Tibial nerve (tissue), 4 donors: Measurements from ENCODE around the gene HIVEP2. TPM values are rescaled to one million over a fixed set of nuclear protein-coding genes. Genes with fewer than 3 reads are reported as not detected.

Source experiments
- DNase-seq, 2 donors: peaks; one replicate each; pipeline ENCODE4 v3.0.0-alpha.2; 2019; ENCODE audit warnings: low spot score in 2 of 2
- H3K27ac ChIP-seq, 4 donors: fragments of 200-600 bp; sonication (generic) in 3 of 4; one replicate each; pipeline ENCODE4 v1.5.1; 2017 to 2019; ENCODE audit warnings: mild to moderate bottlenecking in 1 of 4
- H3K27me3 ChIP-seq, 2 donors: fragments of 200-600 bp; sonication (generic) in 1 of 2; one replicate each; pipeline versions ENCODE4 v1.5.1 to v1.6.0; 2017 to 2019
- H3K36me3 ChIP-seq, 3 donors: fragments of 200-600 bp; sonication (generic); one replicate each; pipeline ENCODE4 v1.5.1; 2018 to 2019
- H3K4me1 ChIP-seq, 4 donors: fragments of 200-600 bp; sonication (generic) in 3 of 4; one replicate each; pipeline ENCODE4 v1.5.1; 2017 to 2019
- H3K4me3 ChIP-seq, 4 donors: fragments of 200-600 bp; sonication (generic) in 3 of 4; one replicate each; pipeline ENCODE4 v1.5.1; 2017 to 2019; ENCODE audit warnings: mild to moderate bottlenecking in 1 of 4, moderate library complexity in 1 of 4
- H3K9me3 ChIP-seq, 4 donors: fragments of 200-600 bp; sonication (generic) in 3 of 4; one replicate each; pipeline ENCODE4 v1.5.1; 2017 to 2019
- EP300 ChIP-seq, 2 donors: sonication (generic); formaldehyde crosslinking; IDR thresholded peaks; one replicate each; pipeline ENCODE4 v1.6.1; 2017; ENCODE audit warnings: antibody characterized with exemption in 2 of 2, mild to moderate bottlenecking in 1 of 2
- POLR2A ChIP-seq, 2 donors: fragments of 450-650 bp; IDR thresholded peaks; one replicate each; pipeline ENCODE4 v1.6.1; 2017; ENCODE audit warnings: antibody characterized with exemption in 2 of 2, mild to moderate bottlenecking in 2 of 2, moderate library complexity in 2 of 2
- WGBS, 2 donors: methylation state at CpG; one replicate each; pipeline ENCODE4 v1.1.5; 2018; 5-methylcytosine and 5-hydroxymethylcytosine counted together
- total RNA-seq, 4 donors: library from RNA; depleted of rRNA; stranded (reverse); fragments of >200 nt; gene quantifications; one replicate each; pipeline ENCODE4 v1.1.0, GENCODE V29; 2016
- TF ChIP-seq, protein P1 (sequence below), 5 experiments: fragments of 200-600 bp in 3 of 5; fragments of 450-650 bp in 2 of 5; sonication (generic) in 3 of 5; IDR thresholded peaks; one replicate each; pipeline ENCODE4 v1.5.1; 2016 to 2019; ENCODE audit warnings: antibody characterized with exemption in 5 of 5, mild to moderate bottlenecking in 3 of 5, moderate library complexity in 2 of 5

Gene HIVEP2
- total RNA-seq, 4 donors from 2014 or later = 15.9 to 24.0 (median 19.9) TPM

DNA sequence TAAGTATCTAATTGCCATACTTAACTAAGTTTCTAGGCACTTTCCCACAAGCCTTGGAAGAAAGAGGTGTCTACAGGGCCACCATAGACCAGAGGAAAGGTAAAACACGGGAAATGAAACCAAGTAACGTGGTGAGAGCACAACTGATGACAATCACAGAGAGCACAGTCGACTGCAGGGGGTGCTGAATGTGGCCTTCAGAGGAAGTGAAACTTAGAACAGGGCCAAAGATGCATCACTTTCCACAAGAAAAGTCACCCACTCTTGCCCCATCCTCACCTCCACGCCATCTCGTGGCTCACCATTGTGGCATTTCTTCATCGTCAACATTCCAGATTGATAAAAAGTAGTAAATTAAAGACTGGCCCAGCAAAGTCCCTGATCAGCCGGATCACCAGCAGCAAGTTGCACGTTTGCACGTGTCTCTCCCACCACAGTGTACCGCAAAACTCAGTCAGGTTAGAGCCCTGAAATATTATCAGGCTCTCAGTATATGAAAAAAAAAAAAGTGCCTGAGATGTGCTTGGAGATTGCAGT, 31.4 kb downstream of the HIVEP2 start:
- Histone ChIP-seq H3K9me3 (no peaks in the 10 kb centered on the region), H3K27me3 (no peaks in the 10 kb centered on the region), H3K4me3 (no peak overlapping the region), H3K36me3 (no peaks in the 10 kb centered on the region), H3K4me1 (peaks cover 0 to 9% (median 0%) of the 10 kb centered on the region in 4 donors), H3K27ac (peak overlapping the region in 1 of 4 donors; percentile 58)
- no peak for TF ChIP-seq POLR2A (IDR thresholded peaks at IDR 0.05)
- 90 to 92% methylated on average over 10 of the region's 10 CpGs for WGBS, 2 donors
- peak in 1 of 2 donors; percentile 12 for DNase-seq

DNA sequence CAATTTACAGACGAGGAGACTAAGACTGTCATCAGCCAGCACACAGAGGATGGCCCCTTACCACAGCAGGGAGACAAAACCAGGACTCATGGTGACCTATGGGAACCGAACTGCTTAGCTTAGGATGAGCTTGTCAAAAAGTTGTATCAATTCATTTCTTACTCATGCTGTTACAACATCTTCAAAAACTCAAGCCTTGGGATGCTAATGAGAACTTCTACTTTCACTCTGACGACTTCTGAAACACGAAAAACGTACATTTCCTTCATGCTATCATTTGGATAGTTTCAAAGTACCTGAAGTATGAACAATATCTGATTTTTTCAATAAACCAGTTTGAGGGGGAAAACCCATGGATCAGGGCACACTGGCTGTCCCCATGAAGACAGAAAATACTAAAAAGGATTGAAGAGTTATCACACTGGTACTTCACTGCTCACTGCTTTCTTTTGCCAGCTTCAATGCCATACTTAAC, 31.9 kb downstream of the HIVEP2 start:
- WGBS, 2 donors = 76 to 89% methylated on average over 5 of the region's 5 CpGs
- no peaks in the 10 kb centered on the region for H3K36me3 ChIP-seq
- no peaks in the 10 kb centered on the region for H3K27me3 ChIP-seq
- H3K27ac ChIP-seq = peak overlapping the region in 1 of 4 donors; percentile 58
- H3K9me3 ChIP-seq = no peaks in the 10 kb centered on the region
- TF ChIP-seq EP300 (IDR thresholded peaks at IDR 0.05) = no peak
- no peak for TF ChIP-seq POLR2A (IDR thresholded peaks at IDR 0.05)
- TF ChIP-seq, protein P1, sequence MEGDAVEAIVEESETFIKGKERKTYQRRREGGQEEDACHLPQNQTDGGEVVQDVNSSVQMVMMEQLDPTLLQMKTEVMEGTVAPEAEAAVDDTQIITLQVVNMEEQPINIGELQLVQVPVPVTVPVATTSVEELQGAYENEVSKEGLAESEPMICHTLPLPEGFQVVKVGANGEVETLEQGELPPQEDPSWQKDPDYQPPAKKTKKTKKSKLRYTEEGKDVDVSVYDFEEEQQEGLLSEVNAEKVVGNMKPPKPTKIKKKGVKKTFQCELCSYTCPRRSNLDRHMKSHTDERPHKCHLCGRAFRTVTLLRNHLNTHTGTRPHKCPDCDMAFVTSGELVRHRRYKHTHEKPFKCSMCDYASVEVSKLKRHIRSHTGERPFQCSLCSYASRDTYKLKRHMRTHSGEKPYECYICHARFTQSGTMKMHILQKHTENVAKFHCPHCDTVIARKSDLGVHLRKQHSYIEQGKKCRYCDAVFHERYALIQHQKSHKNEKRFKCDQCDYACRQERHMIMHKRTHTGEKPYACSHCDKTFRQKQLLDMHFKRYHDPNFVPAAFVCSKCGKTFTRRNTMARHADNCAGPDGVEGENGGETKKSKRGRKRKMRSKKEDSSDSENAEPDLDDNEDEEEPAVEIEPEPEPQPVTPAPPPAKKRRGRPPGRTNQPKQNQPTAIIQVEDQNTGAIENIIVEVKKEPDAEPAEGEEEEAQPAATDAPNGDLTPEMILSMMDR (IDR thresholded peaks at IDR 0.05) = no peak
- H3K4me3 ChIP-seq = no peak overlapping the region
- H3K4me1 ChIP-seq = peaks cover 0 to 4% (median 0%) of the 10 kb centered on the region in 4 donors
- no peak for DNase-seq

DNA sequence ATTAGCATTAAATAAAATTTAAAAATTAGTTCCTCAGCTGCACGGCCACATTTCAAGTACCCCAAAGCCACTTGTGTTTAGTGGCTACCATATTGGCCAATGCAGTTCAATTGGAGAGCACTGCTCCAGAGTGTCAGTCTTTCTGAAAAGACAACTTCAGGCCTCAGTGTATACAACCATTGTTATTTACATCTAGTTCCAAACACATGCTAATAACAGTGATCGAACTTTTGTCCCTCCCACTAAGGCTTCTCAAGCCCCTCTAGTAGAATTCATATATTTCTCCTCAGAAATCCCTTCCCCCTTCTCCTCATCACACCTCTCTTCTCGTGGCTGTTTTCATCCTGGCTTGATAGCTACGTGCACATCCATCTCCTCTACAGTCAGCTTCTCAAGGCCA, 32.9 kb downstream of the HIVEP2 start:
- H3K4me3 ChIP-seq = no peak overlapping the region
- no peaks in the 10 kb centered on the region for H3K36me3 ChIP-seq
- H3K27me3 ChIP-seq = no peaks in the 10 kb centered on the region
- no peaks in the 10 kb centered on the region for H3K9me3 ChIP-seq
- WGBS, 2 donors = 90 to 92% methylated on average over 4 of the region's 4 CpGs
- TF ChIP-seq EP300 (IDR thresholded peaks at IDR 0.05) (no peak), POLR2A (IDR thresholded peaks at IDR 0.05) (no peak)
- TF ChIP-seq, protein P1 (IDR thresholded peaks at IDR 0.05) = no peak
- no peak for DNase-seq
- H3K27ac ChIP-seq = no peak overlapping the region
- peaks cover 0 to 4% (median 0%) of the 10 kb centered on the region in 4 donors for H3K4me1 ChIP-seq

DNA sequence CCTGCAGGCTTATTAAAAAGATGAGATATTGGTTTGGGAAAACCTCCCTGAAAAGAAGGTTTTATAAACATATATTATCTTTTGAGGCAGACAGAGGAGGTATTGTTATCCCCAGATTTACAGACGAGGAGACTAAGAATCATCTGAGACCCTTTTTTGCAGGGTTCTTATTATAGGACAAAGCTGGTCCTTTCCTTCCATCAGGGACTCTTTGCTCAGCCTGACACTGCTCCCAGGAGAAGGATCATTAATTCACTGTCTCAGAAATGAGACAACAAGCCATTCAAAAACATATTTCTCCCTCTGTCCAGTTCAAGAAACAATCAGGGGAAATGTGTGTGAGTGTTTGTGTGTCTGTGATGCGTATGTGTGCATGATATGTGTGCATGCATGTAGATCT, 33.5 kb downstream of the HIVEP2 start:
- no peak for DNase-seq
- no peak overlapping the region for H3K4me3 ChIP-seq
- no peak overlapping the region for H3K27ac ChIP-seq
- H3K27me3 ChIP-seq = no peaks in the 10 kb centered on the region
- 55 to 64% methylated on average over 2 of the region's 2 CpGs for WGBS, 2 donors
- peaks cover 0 to 4% (median 0%) of the 10 kb centered on the region in 4 donors for H3K4me1 ChIP-seq
- TF ChIP-seq POLR2A (IDR thresholded peaks at IDR 0.05) = no peak
- TF ChIP-seq, protein P1 (IDR thresholded peaks at IDR 0.05) = no peak
- TF ChIP-seq EP300 (IDR thresholded peaks at IDR 0.05) = no peak
- H3K9me3 ChIP-seq = no peaks in the 10 kb centered on the region
- H3K36me3 ChIP-seq = no peaks in the 10 kb centered on the region

DNA sequence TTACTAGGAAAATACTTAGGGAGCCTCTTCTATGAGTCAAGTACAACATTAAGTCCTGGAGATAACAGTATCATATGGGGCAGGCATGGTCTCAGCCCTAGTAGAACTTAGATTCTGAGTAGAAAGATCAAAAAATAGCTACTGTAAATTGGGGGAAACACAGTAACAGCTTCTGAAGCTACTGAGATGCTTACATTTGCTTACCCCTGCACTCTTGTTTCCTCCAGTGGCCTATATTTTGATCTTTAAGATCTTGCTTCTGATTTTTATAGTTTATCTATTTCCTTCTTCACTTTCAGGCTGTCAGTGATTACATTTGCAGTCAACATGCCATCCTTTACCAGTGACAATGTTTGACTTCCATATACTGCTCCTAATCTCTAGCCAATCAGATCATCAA, 35.3 kb downstream of the HIVEP2 start:
- no peak overlapping the region for H3K27ac ChIP-seq
- H3K4me3 ChIP-seq = no peak overlapping the region
- no peaks in the 10 kb centered on the region for H3K27me3 ChIP-seq
- TF ChIP-seq EP300 (IDR thresholded peaks at IDR 0.05) (no peak), POLR2A (IDR thresholded peaks at IDR 0.05) (no peak)
- TF ChIP-seq, protein P1 (IDR thresholded peaks at IDR 0.05) = no peak
- H3K36me3 ChIP-seq = no peaks in the 10 kb centered on the region
- DNase-seq = no peak
- H3K4me1 ChIP-seq = no peaks in the 10 kb centered on the region
- H3K9me3 ChIP-seq = no peaks in the 10 kb centered on the region
